Measurements from ENCODE around the gene FLOT1. TPM values are rescaled to one million over a fixed set of nuclear protein-coding genes. Genes with fewer than 3 reads are reported as not detected.

The FLOT1 gene
- total and polyA plus RNA-seq, 2 of the 13 experiments (the other 11 are each of a cell fraction or from before 2014, with no cell fraction given): 82.3 to 130 TPM

GRCh38 chr6:30769088-30769852 is 26.8 kb upstream of the FLOT1 start (continued):
- TF ChIP-seq RERE (CRISPR knock-in tag; IDR thresholded peaks at IDR 0.05; ENCODE audit: low read depth): peak; percentile 77; the same call in 1 of the 2 replicates
- TF ChIP-seq NFIC (IDR thresholded peaks at IDR 0.05; ENCODE audit: low read length): peak; percentile 84; the same call in 1 of the 2 replicates
- no peak for TF ChIP-seq ZNF674 (CRISPR knock-in tag; IDR thresholded peaks at IDR 0.05; ENCODE audit: low read depth)
- TF ChIP-seq BRF2 (CRISPR knock-in tag; IDR thresholded peaks at IDR 0.05): no peak
- peak; percentile 91 for TF ChIP-seq ZGPAT (CRISPR knock-in tag; IDR thresholded peaks at IDR 0.05)
- TF ChIP-seq HES4 (CRISPR knock-in tag; IDR thresholded peaks at IDR 0.05; ENCODE audit: borderline replicate concordance): peak; percentile 77
- 0 out of 2 replicates have a peak, but pooled peaks have one; percentile 3 for TF ChIP-seq CEBPB (IDR thresholded peaks at IDR 0.05; ENCODE audit: borderline replicate concordance, low read depth, low read length)
- TF ChIP-seq ZFX (CRISPR knock-in tag; IDR thresholded peaks at IDR 0.05; ENCODE audit: low read depth): peak; percentile 86
- no peak for TF ChIP-seq CENPBD1 (CRISPR knock-in tag; IDR thresholded peaks at IDR 0.05; ENCODE audit: borderline replicate concordance, low read depth)
- peak; percentile 99 for TF ChIP-seq ATF3 (CRISPR knock-in tag; IDR thresholded peaks at IDR 0.05)
- peak; percentile 74; the same call in 1 of the 2 replicates for TF ChIP-seq ZBTB20 (CRISPR knock-in tag; IDR thresholded peaks at IDR 0.05; ENCODE audit: borderline replicate concordance, low read depth)
- peak; percentile 68; the same call in 1 of the 2 replicates for TF ChIP-seq KAT7 (CRISPR knock-in tag; IDR thresholded peaks at IDR 0.05; ENCODE audit: borderline replicate concordance)
- TF ChIP-seq ZSCAN29 (CRISPR knock-in tag; conservative IDR thresholded peaks at IDR 0.05): no peak
- TF ChIP-seq RCOR2 (CRISPR knock-in tag; IDR thresholded peaks at IDR 0.05): peak; percentile 89
- TF ChIP-seq ARNTL (CRISPR knock-in tag; IDR thresholded peaks at IDR 0.05): peak; percentile 89
- peak; percentile 48; the same call in 1 of the 2 replicates for TF ChIP-seq ETV6 (CRISPR knock-in tag; conservative IDR thresholded peaks at IDR 0.05)
- TF ChIP-seq ZNF740 (CRISPR knock-in tag; IDR thresholded peaks at IDR 0.05): peak; percentile 93
- TF ChIP-seq BHLHE40 (IDR thresholded peaks at IDR 0.05; ENCODE audit: low read length): peak; percentile 67; the same call in 1 of the 2 replicates
- TF ChIP-seq EEA1 (CRISPR knock-in tag; IDR thresholded peaks at IDR 0.05; ENCODE audit: borderline replicate concordance): 0 out of 2 replicates have a peak, but pooled peaks have one; percentile 35
- peak; percentile 78 for TF ChIP-seq CBX1 (IDR thresholded peaks at IDR 0.05; ENCODE audit: low read depth)
